NCI-H1417 treated with DMSO at 0.1 percent for 48 hours (cell line): Measurements from ENCODE around the gene TLDC2.
A peak's percentile ranks its signal among the peaks of the same experiment; 100 is the strongest.
"Not testable (repeated sequence)": the region's sequence is repeated elsewhere in the genome, so short reads cannot be mapped to it uniquely, and the experiment has no call there.

Source experiments
- DNase-seq: peaks from one replicate; lab custom pipeline; 2025; lab: John Stamatoyannopoulos, UW

TLDC2 gene

GRCh38 chr20:36871640-36872570 lies 4.0 kb upstream of the TLDC2 start:
- no peak for DNase-seq

- no peak for DNase-seq
Measured at GRCh38 chr20:36872852-36873251, 3.1 kb upstream of the TLDC2 start.

GRCh38 chr20:36873498-36874189 lies 2.3 kb upstream of the TLDC2 start:
- no peak for DNase-seq

- not testable (repeated sequence) for DNase-seq
Measured at GRCh38 chr20:36875093-36875492, 845 bp upstream of the TLDC2 start.

GRCh38 chr20:36876473-36876833 lies 515 bp downstream of the TLDC2 start:
- no peak for DNase-seq

GRCh38 chr20:36878941-36879340 lies 3.0 kb downstream of the TLDC2 start:
- DNase-seq: no peak

GRCh38 chr20:36880741-36881250 lies 4.9 kb downstream of the TLDC2 start:
- no peak for DNase-seq

- DNase-seq: no peak
Measured at GRCh38 chr20:36881331-36881730, 5.4 kb downstream of the TLDC2 start.

- no peak for DNase-seq
Measured at GRCh38 chr20:36881888-36882287, 6.0 kb downstream of the TLDC2 start.

GRCh38 chr20:36883977-36884535 lies 8.1 kb downstream of the TLDC2 start:
- DNase-seq: no peak

- DNase-seq: no peak
Measured at GRCh38 chr20:36885356-36885755, 9.4 kb downstream of the TLDC2 start.

GRCh38 chr20:36886859-36887751 lies 11.2 kb downstream of the TLDC2 start:
- DNase-seq: peak; percentile 59

GRCh38 chr20:36887752-36888090 lies 11.8 kb downstream of the TLDC2 start:
- no peak for DNase-seq

GRCh38 chr20:36888880-36889516 lies 13.1 kb downstream of the TLDC2 start:
- DNase-seq: no peak

- no peak for DNase-seq
Measured at GRCh38 chr20:36890586-36890985, 14.6 kb downstream of the TLDC2 start.

- DNase-seq: no peak
Measured at GRCh38 chr20:36891211-36891610, 15.3 kb downstream of the TLDC2 start.

- no peak for DNase-seq
Measured at GRCh38 chr20:36893801-36894200, 17.9 kb downstream of the TLDC2 start.

- no peak for DNase-seq
Measured at GRCh38 chr20:36895036-36895435, 19.1 kb downstream of the TLDC2 start.

GRCh38 chr20:36904690-36905089 lies 28.8 kb downstream of the TLDC2 start:
- no peak for DNase-seq

GRCh38 chr20:36905566-36905965 lies 29.6 kb downstream of the TLDC2 start:
- DNase-seq: not testable (repeated sequence)

- not testable (repeated sequence) for DNase-seq
Measured at GRCh38 chr20:36906086-36906485, 30.1 kb downstream of the TLDC2 start.
